HCT116 (cell line): ENCODE measurements around the gene SPPL2C. TPM values are rescaled to one million over a fixed set of nuclear protein-coding genes. Genes with fewer than 3 reads are reported as not detected.

ENCODE experiments used
- ATAC-seq: fragments of 200-7000 bp; cut with Tn5 transposase; 2 replicates; pipeline ENCODE4 v1.9.1; 2020; ENCODE audit warnings: mild to moderate bottlenecking, moderate library complexity
- BruUV-seq: library from RNA; stranded (reverse); fragments of 400-500 nt; replicated peaks from 2 replicates; lab custom pipeline; 2021; lab: Mats Ljungman, UMichigan
- CTCF ChIA-PET: fragments of 300-600 bp; sonication (Branson Sonifier 250); formaldehyde crosslinking; loops from one replicate; lab custom pipeline; 2021; ENCODE audit warnings: antibody characterized with exemption; lab: Charles Lee
- POLR2A ChIA-PET: fragments of 300-600, 350-600 bp; sonication (Branson Sonifier 250); formaldehyde crosslinking; loops from one replicate; lab custom pipeline; 2021; ENCODE audit warnings: antibody characterized with exemption; lab: Charles Lee
- RAD21 ChIA-PET, 2 experiments: fragments of 300-600 bp; sonication (Branson Sonifier 250); formaldehyde crosslinking; loops; one replicate each; lab custom pipeline; 2023; ENCODE audit warnings: low total read pairs in 2 of 2; ENCODE audit not compliant: uncharacterized antibody in 2 of 2, unreplicated experiment in 2 of 2, low non-redundant PET in 1 of 2; lab: Charles Lee
- DNase-seq: peaks from one replicate; pipeline ENCODE4 v3.0.0-alpha.2; 2010; ENCODE audit warnings: low read depth, low spot score
- H2AFZ ChIP-seq: fragments of 200-600 bp; shearing (Covaris generic), sonication (generic); 2 replicates; pipeline ENCODE4 v1.6.1; 2017; ENCODE audit warnings: low read depth, mixed run types, mixed read lengths, antibody characterized with exemption, low read length; ENCODE audit not compliant: poor library complexity, severe bottlenecking
- H3K27ac ChIP-seq: 2 replicates; pipeline ENCODE4 v1.5.1; 2012; ENCODE audit warnings: low read depth, low read length
- H3K27me3 ChIP-seq: fragments of 200-600 bp; sonication (generic); 2 replicates; pipeline ENCODE4 v1.6.1; 2016; ENCODE audit warnings: mixed run types, low read length, mixed read lengths; ENCODE audit not compliant: insufficient read depth
- H3K36me3 ChIP-seq, 2 experiments: fragments of 200-500 bp in 1 of 2; fragments of 200-600 bp in 1 of 2; sonication (Bioruptor generic) in 1 of 2; sonication (generic) in 1 of 2; 2 replicates each; pipeline versions ENCODE4 v1.5.1 to v1.6.1; 2014 to 2016; ENCODE audit warnings: low read length in 2 of 2, inconsistent platforms in 1 of 2, mixed read lengths in 1 of 2, mixed run types in 1 of 2; ENCODE audit not compliant: insufficient read depth in 2 of 2, control insufficient read depth in 1 of 2
- H3K4me1 ChIP-seq, 2 experiments: fragments of 200-600 bp in 1 of 2; sonication (generic) in 1 of 2; 2 replicates each; pipeline versions ENCODE4 v1.5.1 to v1.6.1; 2012 to 2017; ENCODE audit warnings: low read length in 2 of 2, inconsistent platforms in 1 of 2, mild to moderate bottlenecking in 1 of 2, mixed read lengths in 1 of 2, mixed run types in 1 of 2, moderate library complexity in 1 of 2; ENCODE audit not compliant: insufficient read depth in 2 of 2, control insufficient read depth in 1 of 2
- H3K4me2 ChIP-seq: fragments of 200-600 bp; sonication (generic); 2 replicates; pipeline ENCODE4 v1.6.1; 2017; ENCODE audit warnings: mixed run types, low read length, mixed read lengths
- H3K4me3 ChIP-seq, 2 experiments: fragments of 200-600 bp in 1 of 2; sonication (generic) in 1 of 2; replicated peaks in 1 of 2; 2 replicates each; pipeline ENCODE4 v1.5.1; 2011 to 2016; ENCODE audit warnings: low read length in 2 of 2, control low read depth in 1 of 2, low read depth in 1 of 2, mild to moderate bottlenecking in 1 of 2, mixed read lengths in 1 of 2, mixed run types in 1 of 2
- H3K79me2 ChIP-seq: fragments of 200-600 bp; sonication (generic); 2 replicates; pipeline ENCODE4 v1.6.1; 2017; ENCODE audit warnings: mild to moderate bottlenecking, mixed run types, low read length, moderate library complexity, mixed read lengths; ENCODE audit not compliant: insufficient read depth
- H3K9ac ChIP-seq: fragments of 200-600 bp; sonication (generic); 2 replicates; pipeline ENCODE4 v1.6.1; 2016; ENCODE audit warnings: low read length, mixed read lengths
- H3K9me2 ChIP-seq: fragments of 200-600 bp; sonication (generic), shearing (Covaris generic); 2 replicates; pipeline ENCODE4 v1.6.1; 2017; ENCODE audit warnings: mixed run types, mild to moderate bottlenecking, moderate library complexity; ENCODE audit not compliant: insufficient read depth
- H3K9me3 ChIP-seq, 2 experiments: fragments of 200-500 bp in 1 of 2; fragments of 200-600 bp in 1 of 2; sonication (Bioruptor generic) in 1 of 2; sonication (generic) in 1 of 2; 2 replicates each; pipeline ENCODE4 v1.6.1; 2014 to 2017; ENCODE audit warnings: low read length in 2 of 2, mixed read lengths in 2 of 2, inconsistent platforms in 1 of 2, low read depth in 1 of 2, mild to moderate bottlenecking in 1 of 2, mixed run types in 1 of 2, moderate library complexity in 1 of 2; ENCODE audit not compliant: control insufficient read depth in 1 of 2, insufficient read depth in 1 of 2
- H4K20me1 ChIP-seq: fragments of 200-600 bp; sonication (generic), shearing (Covaris generic); 2 replicates; pipeline ENCODE4 v1.6.1; 2017; ENCODE audit warnings: mixed run types, mild to moderate bottlenecking, moderate library complexity; ENCODE audit not compliant: insufficient read depth
- CBX3 ChIP-seq: IDR thresholded peaks from 2 replicates; pipeline ENCODE4 v1.6.1; 2012; ENCODE audit warnings: low read depth
- ELF1 ChIP-seq: IDR thresholded peaks from 2 replicates; pipeline ENCODE4 v1.6.1; 2012; ENCODE audit warnings: low read depth, borderline replicate concordance
- SIN3A ChIP-seq: IDR thresholded peaks from 2 replicates; pipeline ENCODE4 v1.6.1; 2012; ENCODE audit warnings: low read depth
- TCF7L2 ChIP-seq: IDR thresholded peaks from 2 replicates; pipeline ENCODE4 v1.7.0; 2011; ENCODE audit warnings: borderline replicate concordance, inconsistent platforms; ENCODE audit not compliant: insufficient read depth, insufficient read length; ENCODE audit errors: extremely low read depth
- ZFX ChIP-seq: fragments of 450-650 bp; IDR thresholded peaks from 2 replicates; pipeline ENCODE4 v1.6.1; 2017
- intact Hi-C: fragments of 100-400 bp; cut with micrococcal nuclease; formaldehyde crosslinking; loops from 2 replicates; pipeline ENCODE4 v1.10.0; 2022
- total RNA-seq: library from RNA; stranded (reverse); gene quantifications from one replicate; pipeline ENCODE4 v1.2.1, GENCODE V29; 2021; ENCODE audit not compliant: unreplicated experiment
- TF ChIP-seq, protein P1 (sequence below), 3 experiments: fragments of 200-600 bp in 1 of 3; sonication (generic) in 1 of 3; IDR thresholded peaks in 2 of 3; conservative IDR thresholded peaks in 1 of 3; 2 replicates each; pipeline ENCODE4 v1.5.1; 2012 to 2017; ENCODE audit warnings: low read depth in 2 of 3, low read length in 2 of 3, antibody characterized with exemption in 1 of 3, borderline replicate concordance in 1 of 3, control low read depth in 1 of 3, mild to moderate bottlenecking in 1 of 3, mixed read lengths in 1 of 3, mixed run types in 1 of 3, moderate library complexity in 1 of 3; ENCODE audit not compliant: insufficient read depth in 1 of 3
- TF ChIP-seq, protein P2 (sequence below): IDR thresholded peaks from 2 replicates; pipeline ENCODE4 v1.6.1; 2012; ENCODE audit warnings: low read depth
- TF ChIP-seq, protein P3 (sequence below): IDR thresholded peaks from 2 replicates; pipeline ENCODE4 v1.6.1; 2011; ENCODE audit warnings: mild to moderate bottlenecking, low read length, moderate library complexity; ENCODE audit not compliant: insufficient replicate concordance; ENCODE audit errors: extremely low read depth
- TF ChIP-seq, protein P4 (sequence below): IDR thresholded peaks from 2 replicates; pipeline ENCODE4 v1.6.1; 2012

The SPPL2C gene
- total RNA-seq, 1 experiment from 2014 or later = not detected

DNA sequence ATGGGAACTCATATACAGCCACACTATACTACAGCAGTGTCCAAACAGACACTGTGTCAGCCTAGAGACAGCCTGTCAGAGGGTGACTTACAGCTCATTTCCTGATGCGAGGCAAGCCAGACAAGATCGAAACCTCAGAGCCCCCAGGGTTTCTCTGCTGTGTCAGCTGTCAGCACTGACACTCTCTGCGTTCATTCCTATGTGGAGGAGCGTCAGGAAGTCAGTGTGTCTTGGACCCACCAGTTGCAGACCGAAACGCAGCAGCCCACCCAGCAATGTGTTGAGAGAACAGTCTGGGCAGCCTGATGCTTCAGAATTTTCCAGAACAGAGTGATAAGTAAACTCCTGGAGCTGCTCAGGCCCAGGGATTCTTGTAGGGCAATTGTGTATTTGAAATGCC is 29.0 kb downstream of the SPPL2C start:
- Histone ChIP-seq H3K9me3 (no peaks in the 10 kb centered on the region), H3K9me2 (no peaks in the 10 kb centered on the region), H3K27me3 (no peaks in the 10 kb centered on the region; the same call in 1 of the 2 replicates), H3K79me2 (no peaks in the 10 kb centered on the region), H3K4me3 (no peak overlapping the region), H3K4me2 (no peak overlapping the region), H3K4me1 (peaks cover 0 to 10% of the 10 kb centered on the region in 2 experiments; a peak in 2 of 4 replicates), H3K36me3 (no peaks in the 10 kb centered on the region), H3K27ac (no peak overlapping the region), H2AFZ (no peak overlapping the region), H3K9ac (no peak overlapping the region), H4K20me1 (no peaks in the 10 kb centered on the region)
- CTCF ChIA-PET = interaction anchor here (0.7 to 0.8 kb wide), 2 partner anchors 18 to 21 kb away, joined by 3 to 4 read pairs; no protein-coding TSS in a partner anchor
- BruUV-seq = no TSS peak
- intact Hi-C loops = no loop called here
- POLR2A ChIA-PET = interaction anchor here (0.7 kb wide), 1 partner anchor 118 kb away, joined by 3 read pairs; no protein-coding TSS in a partner anchor
- DNase-seq (no peak), ATAC-seq (no peak)
- RAD21 ChIA-PET = no interaction called here
- TF ChIP-seq TCF7L2 = no peak

DNA sequence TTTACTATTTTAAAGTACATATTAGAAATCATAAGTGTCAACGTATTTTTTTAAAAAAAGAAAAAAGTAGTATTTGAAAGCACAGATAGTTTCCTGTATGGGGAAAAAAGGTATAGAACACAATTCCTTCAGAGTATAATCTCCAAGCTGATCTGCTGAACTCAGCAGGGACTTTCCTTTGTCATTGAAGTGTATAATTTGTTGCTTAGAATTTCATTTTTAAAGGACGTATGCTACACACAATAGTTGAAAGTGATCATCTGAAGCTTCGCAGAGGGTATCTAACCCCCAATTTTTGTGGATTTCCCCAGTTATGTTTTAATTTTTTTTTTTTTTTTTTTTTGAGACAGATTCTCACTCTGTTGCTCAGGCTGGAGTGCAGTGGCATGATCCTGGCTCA is 29.5 kb downstream of the SPPL2C start:
- no peak overlapping the region for H3K4me3 ChIP-seq
- H3K4me1 ChIP-seq = peaks cover 0 to 10% of the 10 kb centered on the region in 2 experiments; a peak in 2 of 4 replicates
- no peaks in the 10 kb centered on the region for H3K9me2 ChIP-seq
- no peak overlapping the region for H2AFZ ChIP-seq
- H3K79me2 ChIP-seq = no peaks in the 10 kb centered on the region
- RAD21 ChIA-PET = no interaction called here
- no peak overlapping the region for H3K27ac ChIP-seq
- no peaks in the 10 kb centered on the region; the same call in 1 of the 2 replicates for H3K27me3 ChIP-seq
- H3K4me2 ChIP-seq = no peak overlapping the region
- H3K9ac ChIP-seq = no peak overlapping the region
- intact Hi-C loops = no loop called here
- POLR2A ChIA-PET = interaction anchor here (0.7 kb wide), 1 partner anchor 118 kb away, joined by 3 read pairs; no protein-coding TSS in a partner anchor
- H4K20me1 ChIP-seq = no peaks in the 10 kb centered on the region
- no peak for TF ChIP-seq ELF1
- TF ChIP-seq, protein P1, sequence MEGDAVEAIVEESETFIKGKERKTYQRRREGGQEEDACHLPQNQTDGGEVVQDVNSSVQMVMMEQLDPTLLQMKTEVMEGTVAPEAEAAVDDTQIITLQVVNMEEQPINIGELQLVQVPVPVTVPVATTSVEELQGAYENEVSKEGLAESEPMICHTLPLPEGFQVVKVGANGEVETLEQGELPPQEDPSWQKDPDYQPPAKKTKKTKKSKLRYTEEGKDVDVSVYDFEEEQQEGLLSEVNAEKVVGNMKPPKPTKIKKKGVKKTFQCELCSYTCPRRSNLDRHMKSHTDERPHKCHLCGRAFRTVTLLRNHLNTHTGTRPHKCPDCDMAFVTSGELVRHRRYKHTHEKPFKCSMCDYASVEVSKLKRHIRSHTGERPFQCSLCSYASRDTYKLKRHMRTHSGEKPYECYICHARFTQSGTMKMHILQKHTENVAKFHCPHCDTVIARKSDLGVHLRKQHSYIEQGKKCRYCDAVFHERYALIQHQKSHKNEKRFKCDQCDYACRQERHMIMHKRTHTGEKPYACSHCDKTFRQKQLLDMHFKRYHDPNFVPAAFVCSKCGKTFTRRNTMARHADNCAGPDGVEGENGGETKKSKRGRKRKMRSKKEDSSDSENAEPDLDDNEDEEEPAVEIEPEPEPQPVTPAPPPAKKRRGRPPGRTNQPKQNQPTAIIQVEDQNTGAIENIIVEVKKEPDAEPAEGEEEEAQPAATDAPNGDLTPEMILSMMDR (IDR thresholded peaks at IDR 0.05 in 2 of 3, conservative IDR thresholded peaks at IDR 0.05 in 1 of 3; ENCODE audit: borderline replicate concordance in 1 of 3, insufficient read depth in 1 of 3, low read depth in 2 of 3, low read length in 2 of 3) = no peak
- TF ChIP-seq, protein P2, sequence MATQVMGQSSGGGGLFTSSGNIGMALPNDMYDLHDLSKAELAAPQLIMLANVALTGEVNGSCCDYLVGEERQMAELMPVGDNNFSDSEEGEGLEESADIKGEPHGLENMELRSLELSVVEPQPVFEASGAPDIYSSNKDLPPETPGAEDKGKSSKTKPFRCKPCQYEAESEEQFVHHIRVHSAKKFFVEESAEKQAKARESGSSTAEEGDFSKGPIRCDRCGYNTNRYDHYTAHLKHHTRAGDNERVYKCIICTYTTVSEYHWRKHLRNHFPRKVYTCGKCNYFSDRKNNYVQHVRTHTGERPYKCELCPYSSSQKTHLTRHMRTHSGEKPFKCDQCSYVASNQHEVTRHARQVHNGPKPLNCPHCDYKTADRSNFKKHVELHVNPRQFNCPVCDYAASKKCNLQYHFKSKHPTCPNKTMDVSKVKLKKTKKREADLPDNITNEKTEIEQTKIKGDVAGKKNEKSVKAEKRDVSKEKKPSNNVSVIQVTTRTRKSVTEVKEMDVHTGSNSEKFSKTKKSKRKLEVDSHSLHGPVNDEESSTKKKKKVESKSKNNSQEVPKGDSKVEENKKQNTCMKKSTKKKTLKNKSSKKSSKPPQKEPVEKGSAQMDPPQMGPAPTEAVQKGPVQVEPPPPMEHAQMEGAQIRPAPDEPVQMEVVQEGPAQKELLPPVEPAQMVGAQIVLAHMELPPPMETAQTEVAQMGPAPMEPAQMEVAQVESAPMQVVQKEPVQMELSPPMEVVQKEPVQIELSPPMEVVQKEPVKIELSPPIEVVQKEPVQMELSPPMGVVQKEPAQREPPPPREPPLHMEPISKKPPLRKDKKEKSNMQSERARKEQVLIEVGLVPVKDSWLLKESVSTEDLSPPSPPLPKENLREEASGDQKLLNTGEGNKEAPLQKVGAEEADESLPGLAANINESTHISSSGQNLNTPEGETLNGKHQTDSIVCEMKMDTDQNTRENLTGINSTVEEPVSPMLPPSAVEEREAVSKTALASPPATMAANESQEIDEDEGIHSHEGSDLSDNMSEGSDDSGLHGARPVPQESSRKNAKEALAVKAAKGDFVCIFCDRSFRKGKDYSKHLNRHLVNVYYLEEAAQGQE = no peak
- TF ChIP-seq ZFX = no peak
- TF ChIP-seq, protein P3, sequence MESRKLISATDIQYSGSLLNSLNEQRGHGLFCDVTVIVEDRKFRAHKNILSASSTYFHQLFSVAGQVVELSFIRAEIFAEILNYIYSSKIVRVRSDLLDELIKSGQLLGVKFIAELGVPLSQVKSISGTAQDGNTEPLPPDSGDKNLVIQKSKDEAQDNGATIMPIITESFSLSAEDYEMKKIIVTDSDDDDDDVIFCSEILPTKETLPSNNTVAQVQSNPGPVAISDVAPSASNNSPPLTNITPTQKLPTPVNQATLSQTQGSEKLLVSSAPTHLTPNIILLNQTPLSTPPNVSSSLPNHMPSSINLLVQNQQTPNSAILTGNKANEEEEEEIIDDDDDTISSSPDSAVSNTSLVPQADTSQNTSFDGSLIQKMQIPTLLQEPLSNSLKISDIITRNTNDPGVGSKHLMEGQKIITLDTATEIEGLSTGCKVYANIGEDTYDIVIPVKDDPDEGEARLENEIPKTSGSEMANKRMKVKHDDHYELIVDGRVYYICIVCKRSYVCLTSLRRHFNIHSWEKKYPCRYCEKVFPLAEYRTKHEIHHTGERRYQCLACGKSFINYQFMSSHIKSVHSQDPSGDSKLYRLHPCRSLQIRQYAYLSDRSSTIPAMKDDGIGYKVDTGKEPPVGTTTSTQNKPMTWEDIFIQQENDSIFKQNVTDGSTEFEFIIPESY = no peak
- TF ChIP-seq SIN3A = no peak
- TF ChIP-seq TCF7L2 = no peak
- TF ChIP-seq, protein P4, sequence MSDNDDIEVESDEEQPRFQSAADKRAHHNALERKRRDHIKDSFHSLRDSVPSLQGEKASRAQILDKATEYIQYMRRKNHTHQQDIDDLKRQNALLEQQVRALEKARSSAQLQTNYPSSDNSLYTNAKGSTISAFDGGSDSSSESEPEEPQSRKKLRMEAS = no peak
- TF ChIP-seq CBX3 = no peak
- CTCF ChIA-PET = interaction anchor here (0.7 to 0.8 kb wide), 2 partner anchors 18 to 22 kb away, joined by 3 to 4 read pairs; no protein-coding TSS in a partner anchor
- H3K36me3 ChIP-seq = no peaks in the 10 kb centered on the region
- DNase-seq (no peak), ATAC-seq (no peak)
- no peaks in the 10 kb centered on the region for H3K9me3 ChIP-seq
- BruUV-seq = no TSS peak
